Measurements from ENCODE around the gene TGM6. TPM values are rescaled to one million over a fixed set of nuclear protein-coding genes. Genes with fewer than 3 reads are reported as not detected.

TGM6 gene
- not detected for total RNA-seq

GRCh38 chr20:2380601-2381000 lies at the start of gene TGM6:
TGM6 (plus strand) TSS chr20:2380901; CDS start chr20:2380969, 68 bp downstream.
- Histone ChIP-seq H3K36me3 (no peaks in the 10 kb centered on the region), H3K27ac (no peak within 1 kb of the TSS), H3K4me1 (no peaks in the 10 kb centered on the region), H3K27me3 (no peaks in the 10 kb centered on the region), H3K9me3 (no peaks in the 10 kb centered on the region), H3K4me3 (no peak within 1 kb of the TSS)
- no peak for DNase-seq (ENCODE audit: low spot score)
- TF ChIP-seq CTCF (IDR thresholded peaks at IDR 0.05), result no peak

GRCh38 chr20:2331106-2331505 lies 49.6 kb upstream of the TGM6 start:
- TF ChIP-seq CTCF (IDR thresholded peaks at IDR 0.05), result no peak
- H3K27me3 ChIP-seq, result no peaks in the 10 kb centered on the region
- no peaks in the 10 kb centered on the region for H3K36me3 ChIP-seq
- no peak overlapping the region for H3K27ac ChIP-seq
- H3K9me3 ChIP-seq, result no peaks in the 10 kb centered on the region
- DNase-seq (ENCODE audit: low spot score), result no peak
- no peaks in the 10 kb centered on the region for H3K4me1 ChIP-seq
- no peak overlapping the region for H3K4me3 ChIP-seq

- Histone ChIP-seq H3K4me3 (no peak overlapping the region), H3K9me3 (no peaks in the 10 kb centered on the region), H3K4me1 (no peaks in the 10 kb centered on the region), H3K27me3 (no peaks in the 10 kb centered on the region), H3K27ac (no peak overlapping the region), H3K36me3 (no peaks in the 10 kb centered on the region)
- no peak for TF ChIP-seq CTCF (IDR thresholded peaks at IDR 0.05)
- DNase-seq (ENCODE audit: low spot score), result no peak
Observed at GRCh38 chr20:2331901-2332565, 48.7 kb upstream of the TGM6 start.

- H3K36me3 ChIP-seq, result no peaks in the 10 kb centered on the region
- no peaks in the 10 kb centered on the region for H3K4me1 ChIP-seq
- H3K4me3 ChIP-seq, result no peak overlapping the region
- H3K27me3 ChIP-seq, result no peaks in the 10 kb centered on the region
- no peak for TF ChIP-seq CTCF (IDR thresholded peaks at IDR 0.05)
- no peaks in the 10 kb centered on the region for H3K9me3 ChIP-seq
- no peak for DNase-seq (ENCODE audit: low spot score)
- no peak overlapping the region for H3K27ac ChIP-seq
Observed at GRCh38 chr20:2332711-2333110, 48.0 kb upstream of the TGM6 start.

GRCh38 chr20:2333821-2334220 lies 46.9 kb upstream of the TGM6 start:
- Histone ChIP-seq H3K36me3 (no peaks in the 10 kb centered on the region), H3K4me1 (no peaks in the 10 kb centered on the region), H3K27me3 (no peaks in the 10 kb centered on the region), H3K9me3 (no peaks in the 10 kb centered on the region), H3K4me3 (no peak overlapping the region), H3K27ac (no peak overlapping the region)
- DNase-seq (ENCODE audit: low spot score), result no peak
- TF ChIP-seq CTCF (IDR thresholded peaks at IDR 0.05), result no peak
